GM19463 (cell line): Measurements from ENCODE around the gene SCIMP.
"Not testable (repeated sequence)": the region's sequence is repeated elsewhere in the genome, so short reads cannot be mapped to it uniquely, and the experiment has no call there.

ENCODE experiments used
- ATAC-seq: cut with Tn5 transposase; IDR thresholded peaks from one replicate; pipeline ENCODE4 v1.9.1; 2021; ENCODE audit warnings: mild to moderate bottlenecking, moderate library complexity; ENCODE audit not compliant: unreplicated experiment

SCIMP gene

DNA sequence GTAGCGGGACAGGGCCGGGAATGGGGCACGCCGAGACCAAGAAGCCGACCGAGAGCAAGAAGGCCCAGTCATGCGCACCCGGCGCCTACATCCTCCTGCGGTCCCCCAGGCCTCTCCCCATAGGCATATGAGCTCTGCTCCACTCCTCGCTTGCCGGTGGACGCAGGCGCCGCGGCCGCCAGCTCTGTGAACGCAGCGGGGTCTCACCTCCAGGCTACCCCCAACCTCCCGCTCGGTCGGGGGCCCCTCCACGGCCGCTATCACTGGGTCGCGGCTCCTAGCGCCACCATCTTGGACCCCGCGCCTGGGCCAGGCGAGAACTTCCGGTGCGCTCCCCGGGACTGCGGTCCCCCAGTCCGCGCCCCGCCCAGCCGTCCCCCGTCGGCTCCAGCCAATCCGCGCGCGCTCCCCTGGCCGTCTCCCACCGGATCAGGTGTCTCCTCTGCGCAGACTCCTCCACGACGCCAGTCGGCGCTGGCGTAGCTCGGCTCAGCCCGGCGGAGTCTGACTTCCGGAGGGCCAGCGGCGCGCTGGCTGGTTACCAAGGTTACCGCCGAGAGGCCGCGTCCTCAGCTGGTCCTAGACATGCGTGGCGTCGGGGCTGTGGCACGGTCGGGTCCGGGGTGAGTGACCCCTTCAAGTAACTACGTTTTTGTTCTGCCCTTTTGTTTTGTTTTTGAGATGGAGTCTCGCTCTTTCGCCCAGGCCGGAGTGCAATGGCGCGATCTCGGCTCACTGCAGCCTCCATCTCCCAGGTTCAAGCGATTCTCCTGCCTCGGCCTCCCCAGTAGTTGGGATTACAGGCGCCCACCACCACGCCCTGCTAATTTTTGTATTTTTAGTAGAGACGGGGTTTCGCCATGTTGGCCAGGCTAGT lies 42.9 kb downstream of the SCIMP start, which contains the start of gene ZNF594:
TSS of gene ZNF594 (minus strand) at position 328 of the 877 bp plus-strand sequence. CDS start 7,612 bp downstream, outside the sequence.
- ATAC-seq, result peak; percentile 98

DNA sequence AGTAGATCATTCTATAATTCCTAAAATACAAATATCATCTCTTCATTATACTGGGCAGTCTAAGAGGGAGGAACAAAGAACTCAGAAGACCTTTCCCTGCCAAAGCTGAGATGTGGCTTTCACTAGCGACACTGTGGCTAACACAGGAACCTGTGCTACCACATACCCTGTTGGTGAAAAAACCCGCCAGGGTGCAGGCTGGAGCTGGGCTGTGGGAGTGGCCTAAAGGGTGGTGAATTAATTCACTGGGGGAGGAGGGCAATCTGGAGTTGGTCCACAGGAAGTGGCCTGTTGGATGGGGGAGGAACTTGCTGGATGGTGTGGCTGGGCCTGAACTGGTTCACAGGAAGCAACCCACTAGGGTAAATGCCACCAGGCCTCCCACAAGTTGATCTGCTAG lies 50.4 kb downstream of the SCIMP start:
- ATAC-seq, result no peak

DNA sequence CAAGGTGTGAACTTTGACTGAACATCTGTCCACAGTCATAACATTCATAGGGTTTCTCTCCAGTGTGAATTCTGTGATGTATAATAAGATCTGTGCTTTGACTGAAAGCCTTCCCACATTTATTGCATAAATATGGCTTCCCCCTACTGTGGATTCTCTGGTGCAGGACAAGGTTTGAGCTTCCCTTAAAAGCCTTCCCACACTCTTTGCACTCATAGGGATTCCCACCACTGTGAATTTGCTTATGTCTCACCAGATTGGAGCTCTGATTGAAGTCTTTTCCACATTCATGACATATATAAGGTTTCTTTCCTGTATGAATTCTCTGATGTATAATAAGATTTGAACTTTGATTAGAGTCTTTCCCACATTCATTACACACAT lies 51.3 kb downstream of the SCIMP start:
- ATAC-seq, result no peak

DNA sequence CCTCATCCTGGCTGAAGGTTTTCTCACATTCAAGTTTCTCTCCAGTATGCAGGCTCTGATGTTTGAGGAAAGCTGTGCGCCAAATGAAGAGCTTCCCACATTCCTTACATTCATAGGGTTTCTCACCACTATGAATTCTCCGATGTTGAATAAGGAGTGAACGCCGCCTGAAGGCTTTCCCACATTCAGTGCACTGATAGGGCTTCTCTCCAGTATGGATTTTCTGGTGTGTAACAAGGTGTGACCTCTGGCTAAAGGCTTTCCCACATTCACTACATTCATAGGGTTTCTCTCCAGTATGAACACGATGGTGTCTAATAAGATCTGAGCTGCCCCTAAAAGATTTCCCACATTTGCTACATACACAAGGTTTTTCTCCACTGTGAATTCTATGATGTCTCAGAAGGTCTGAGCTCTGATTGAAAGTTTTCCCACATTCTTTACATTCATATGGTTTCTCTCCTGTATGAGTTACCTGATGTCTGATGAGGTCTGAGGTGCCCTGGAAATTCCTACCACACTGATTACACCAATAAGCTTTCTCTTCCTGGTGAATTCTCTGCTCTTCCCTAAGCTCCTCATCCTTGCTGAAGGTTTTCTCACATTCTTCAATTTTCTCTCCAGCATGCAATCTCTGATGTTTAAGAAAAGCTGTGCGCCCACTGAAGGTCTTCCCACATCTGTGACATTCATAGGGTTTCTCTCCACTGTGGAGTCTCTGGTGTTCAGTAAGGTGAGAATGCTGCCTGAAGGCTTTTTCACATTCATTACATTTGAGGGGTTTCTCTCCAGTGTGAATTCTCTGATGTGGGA lies 51.9 kb downstream of the SCIMP start:
- no peak for ATAC-seq

DNA sequence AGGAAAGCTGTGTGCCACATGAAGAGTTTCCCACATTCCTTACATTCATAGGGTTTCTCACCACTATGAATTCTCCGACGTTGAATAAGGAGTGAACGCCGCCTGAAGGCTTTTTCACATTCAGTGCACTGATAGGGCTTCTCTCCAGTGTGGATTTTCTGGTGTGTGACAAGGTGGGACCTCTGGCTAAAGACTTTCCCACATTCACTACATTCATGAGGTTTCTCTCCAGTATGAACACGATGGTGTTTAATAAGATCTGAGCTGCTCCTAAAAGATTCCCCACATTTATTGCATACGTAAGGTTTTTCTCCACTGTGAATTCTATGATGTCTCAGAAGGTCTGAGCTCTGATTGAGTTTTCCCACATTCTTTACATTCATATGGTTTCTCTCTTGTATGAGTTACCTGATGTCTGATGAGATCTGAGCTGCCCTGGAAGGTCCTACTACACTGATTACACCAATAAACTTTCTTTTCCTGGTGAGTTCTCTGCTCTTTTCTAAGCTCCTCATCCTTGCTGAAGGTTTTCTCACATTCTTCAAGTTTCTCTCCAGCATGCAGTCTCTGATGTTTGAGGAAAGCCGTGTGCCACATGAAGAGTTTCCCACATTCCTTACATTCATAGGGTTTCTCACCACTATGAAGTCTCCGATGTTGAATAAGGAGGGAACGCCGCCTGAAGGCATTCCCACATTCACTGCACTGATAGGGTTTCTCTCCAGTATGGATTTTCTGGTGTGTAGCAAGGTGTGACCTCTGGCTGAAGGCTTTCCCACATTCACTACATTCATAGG lies 53.0 kb downstream of the SCIMP start:
- ATAC-seq, result no peak

DNA sequence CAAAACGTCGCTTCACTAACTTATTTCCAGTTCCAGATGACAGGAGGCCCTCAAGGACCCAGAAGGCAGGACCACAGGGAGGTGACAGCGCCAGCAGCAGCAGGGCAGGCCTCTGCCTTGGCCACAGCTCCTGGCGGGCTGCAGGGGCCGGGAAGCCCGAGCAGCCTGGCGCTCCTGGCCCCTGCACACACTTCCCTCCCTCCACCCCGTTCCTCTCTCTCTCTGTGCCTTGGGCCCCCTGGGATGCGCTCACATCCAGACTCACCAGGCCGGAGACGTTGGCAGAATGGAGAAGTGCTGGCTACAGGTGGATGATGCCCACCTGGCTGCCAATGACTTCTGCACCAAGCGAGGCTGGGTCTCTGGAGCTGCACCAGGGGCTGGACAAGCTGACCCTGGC lies 55.7 kb downstream of the SCIMP start:
- no peak for ATAC-seq

DNA sequence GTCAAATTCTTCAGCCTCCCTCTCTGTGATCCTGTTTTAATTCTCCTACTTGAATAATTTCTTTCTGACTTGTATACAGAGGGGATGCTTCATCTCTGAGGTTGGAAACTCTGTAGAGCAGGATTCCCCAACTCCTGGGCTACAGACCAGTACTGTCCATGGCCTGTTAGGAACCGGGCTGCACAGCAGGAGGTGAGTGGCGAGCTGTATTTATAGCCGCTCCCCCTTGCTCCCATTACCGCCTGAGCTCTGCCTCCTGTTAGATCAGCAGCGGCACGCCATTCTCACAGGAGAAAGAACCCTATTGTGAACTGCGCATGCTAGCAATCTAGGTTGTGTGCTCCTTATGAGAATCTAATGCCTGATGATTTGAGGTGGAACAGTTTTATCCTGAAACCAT lies 59.6 kb downstream of the SCIMP start:
- ATAC-seq, result not testable (repeated sequence)

DNA sequence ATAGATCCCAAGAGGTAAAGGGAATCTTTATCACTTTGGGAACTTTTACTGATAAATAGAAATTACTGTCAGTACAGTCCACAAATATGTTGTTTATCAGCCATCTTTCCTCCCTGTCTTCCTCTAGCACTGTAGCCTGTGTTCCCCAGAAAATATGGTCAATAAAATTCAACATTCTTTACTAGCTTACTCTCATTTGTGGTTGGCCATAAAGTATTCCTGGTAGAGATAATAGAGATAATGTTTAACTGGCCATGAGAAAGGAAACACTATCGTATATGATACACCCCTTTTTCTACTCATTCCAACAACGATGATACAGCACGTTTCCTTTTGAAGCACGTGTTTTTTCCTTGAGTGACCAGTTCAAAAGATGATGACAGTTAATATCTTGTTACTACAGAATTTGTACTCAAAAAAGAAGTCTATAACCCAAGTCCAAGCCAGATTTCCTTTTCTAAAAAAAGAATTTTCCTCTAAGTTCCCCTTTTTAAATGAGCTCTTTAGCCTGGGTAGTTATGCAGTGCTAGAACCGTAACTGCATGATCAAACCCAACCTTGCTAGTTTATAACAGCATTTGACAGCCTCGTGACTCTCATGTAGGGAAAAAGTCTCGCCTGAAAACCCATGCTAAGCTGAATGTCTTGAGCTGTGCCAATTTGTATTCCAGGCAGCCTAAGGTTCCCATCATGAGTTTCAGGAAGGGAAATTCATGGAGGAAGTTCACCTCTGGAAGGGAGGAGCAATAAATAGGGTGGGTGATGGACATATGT lies 68.7 kb downstream of the SCIMP start:
- not testable (repeated sequence) for ATAC-seq

DNA sequence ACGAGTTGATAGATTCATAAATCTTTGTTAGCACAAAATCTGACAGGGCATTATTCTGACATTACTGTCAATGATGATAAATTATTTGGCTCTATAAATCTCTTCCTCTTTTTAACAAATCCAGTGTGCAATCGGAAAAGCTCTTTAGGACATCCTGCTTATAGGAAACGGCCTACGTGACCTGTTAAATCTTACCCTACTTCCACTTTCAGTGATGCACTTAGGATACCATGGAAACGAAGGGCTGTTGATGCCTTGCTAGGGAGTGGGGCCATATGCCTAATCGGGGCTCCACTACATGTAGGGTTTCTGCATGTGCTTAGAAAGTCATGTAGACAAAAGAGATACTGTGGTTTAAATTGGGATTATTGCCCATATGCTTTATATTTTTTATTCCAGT lies 70.2 kb downstream of the SCIMP start:
- ATAC-seq, result no peak

DNA sequence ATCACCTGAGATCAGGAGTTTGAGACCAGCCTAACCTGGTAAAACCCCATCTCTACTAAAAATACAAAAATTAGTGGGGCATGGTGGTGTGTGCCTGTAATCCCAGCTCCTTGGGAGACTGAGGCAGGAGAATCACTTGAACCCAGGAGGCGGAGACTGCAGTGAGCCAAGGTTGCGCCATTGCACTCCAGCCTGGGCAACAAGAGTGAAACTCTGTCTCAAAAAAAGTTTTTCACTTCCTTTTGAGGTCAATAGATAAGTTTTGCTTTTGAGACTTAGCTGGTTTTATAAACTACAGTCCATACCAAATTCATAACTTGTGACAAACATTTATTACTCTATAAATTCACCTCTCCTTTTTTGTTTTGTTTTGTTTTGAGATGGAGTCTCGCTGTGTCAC lies 72.9 kb downstream of the SCIMP start:
- ATAC-seq, result not testable (repeated sequence)

DNA sequence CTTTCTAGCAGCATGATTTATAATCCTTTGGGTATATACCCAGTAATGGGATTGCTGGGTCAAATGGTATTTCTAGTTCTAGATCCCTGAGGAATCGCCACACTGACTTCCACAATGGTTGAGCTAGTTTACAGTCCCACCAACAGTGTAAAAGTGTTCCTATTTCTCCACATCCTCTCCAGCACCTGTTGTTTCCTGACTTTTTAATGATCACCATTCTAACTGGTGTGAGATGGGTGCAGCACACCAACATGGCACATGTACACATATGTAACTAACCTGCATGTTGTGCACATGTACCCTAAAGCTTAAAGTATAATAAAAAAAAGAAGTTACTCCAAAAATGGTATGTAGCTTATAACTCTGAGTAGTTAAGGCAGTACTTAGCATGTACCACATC lies 74.0 kb downstream of the SCIMP start:
- ATAC-seq, result not testable (repeated sequence)
